ENCODE results near the gene CTSZ.

Gene CTSZ

DNA sequence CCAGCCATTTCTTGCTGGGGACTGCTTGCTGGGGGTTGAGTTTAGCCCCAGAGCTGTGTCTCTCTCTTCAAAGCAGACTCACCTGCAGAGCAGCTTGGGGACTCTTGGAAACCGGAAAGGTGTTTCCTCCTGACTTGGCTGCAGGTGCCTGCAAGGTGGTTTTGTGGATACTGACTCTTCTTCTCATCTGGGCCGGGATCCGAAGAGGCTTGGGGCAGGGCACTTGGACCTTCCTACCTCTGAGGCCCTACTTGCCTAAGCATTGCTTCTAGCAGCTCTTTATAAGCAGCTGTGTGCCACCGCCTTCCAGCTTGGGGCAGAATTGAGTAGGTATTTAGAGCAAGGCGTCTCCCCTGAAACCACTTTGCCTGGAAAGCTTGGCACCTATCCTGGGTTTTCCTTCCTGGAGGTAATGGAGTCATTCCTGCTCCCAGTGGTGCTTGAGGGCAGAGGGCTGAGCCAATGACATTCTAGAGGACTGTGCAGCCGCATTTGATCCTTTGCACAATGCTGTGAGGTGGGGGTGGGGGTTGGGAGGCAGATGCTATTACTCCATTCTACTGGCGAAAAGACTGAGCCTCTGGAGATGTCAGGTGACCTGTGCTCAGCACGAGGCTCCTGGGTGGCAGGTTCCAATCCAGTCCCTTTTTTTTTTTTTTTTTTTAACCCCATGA is 3.4 kb upstream of the CTSZ start:
- no peak overlapping the region for H3K27ac ChIP-seq

DNA sequence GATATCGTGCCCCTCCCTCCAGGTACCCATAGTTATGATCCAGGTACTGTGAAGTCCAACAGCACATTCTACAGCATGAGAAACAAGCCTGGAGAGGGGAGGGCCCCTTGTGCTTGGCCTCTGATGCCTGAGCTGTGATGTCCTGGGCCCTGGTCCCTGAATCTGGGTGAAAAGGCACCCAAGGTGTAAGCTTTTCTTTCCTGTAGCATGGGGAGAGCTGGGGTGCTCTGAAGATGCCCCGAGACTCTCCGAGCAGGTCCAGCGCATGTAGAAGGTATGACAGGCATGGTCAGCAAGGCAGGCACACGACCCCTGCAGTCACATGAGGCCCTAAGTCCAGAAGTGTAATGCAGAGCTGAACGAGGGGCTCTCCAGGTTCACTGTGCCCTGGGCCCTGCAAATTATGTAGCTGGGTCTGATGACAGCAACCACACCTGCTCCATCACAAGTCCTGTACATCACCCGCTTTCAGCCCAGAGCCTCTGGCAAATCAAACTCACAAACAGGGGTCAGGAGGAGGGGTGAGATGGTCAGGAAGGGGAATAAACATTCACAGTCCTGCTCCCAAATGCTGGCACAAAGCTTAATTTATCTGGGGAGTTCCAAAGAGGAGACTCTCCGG is 1.8 kb upstream of the CTSZ start:
- TF ChIP-seq, protein P1, sequence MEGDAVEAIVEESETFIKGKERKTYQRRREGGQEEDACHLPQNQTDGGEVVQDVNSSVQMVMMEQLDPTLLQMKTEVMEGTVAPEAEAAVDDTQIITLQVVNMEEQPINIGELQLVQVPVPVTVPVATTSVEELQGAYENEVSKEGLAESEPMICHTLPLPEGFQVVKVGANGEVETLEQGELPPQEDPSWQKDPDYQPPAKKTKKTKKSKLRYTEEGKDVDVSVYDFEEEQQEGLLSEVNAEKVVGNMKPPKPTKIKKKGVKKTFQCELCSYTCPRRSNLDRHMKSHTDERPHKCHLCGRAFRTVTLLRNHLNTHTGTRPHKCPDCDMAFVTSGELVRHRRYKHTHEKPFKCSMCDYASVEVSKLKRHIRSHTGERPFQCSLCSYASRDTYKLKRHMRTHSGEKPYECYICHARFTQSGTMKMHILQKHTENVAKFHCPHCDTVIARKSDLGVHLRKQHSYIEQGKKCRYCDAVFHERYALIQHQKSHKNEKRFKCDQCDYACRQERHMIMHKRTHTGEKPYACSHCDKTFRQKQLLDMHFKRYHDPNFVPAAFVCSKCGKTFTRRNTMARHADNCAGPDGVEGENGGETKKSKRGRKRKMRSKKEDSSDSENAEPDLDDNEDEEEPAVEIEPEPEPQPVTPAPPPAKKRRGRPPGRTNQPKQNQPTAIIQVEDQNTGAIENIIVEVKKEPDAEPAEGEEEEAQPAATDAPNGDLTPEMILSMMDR (conservative IDR thresholded peaks at IDR 0.05) = no peak
- H3K27ac ChIP-seq = no peak overlapping the region

More for the DNA sequence above, 3.4 kb upstream of the CTSZ start:
- TF ChIP-seq, protein P1 (conservative IDR thresholded peaks at IDR 0.05) = no peak

DNA sequence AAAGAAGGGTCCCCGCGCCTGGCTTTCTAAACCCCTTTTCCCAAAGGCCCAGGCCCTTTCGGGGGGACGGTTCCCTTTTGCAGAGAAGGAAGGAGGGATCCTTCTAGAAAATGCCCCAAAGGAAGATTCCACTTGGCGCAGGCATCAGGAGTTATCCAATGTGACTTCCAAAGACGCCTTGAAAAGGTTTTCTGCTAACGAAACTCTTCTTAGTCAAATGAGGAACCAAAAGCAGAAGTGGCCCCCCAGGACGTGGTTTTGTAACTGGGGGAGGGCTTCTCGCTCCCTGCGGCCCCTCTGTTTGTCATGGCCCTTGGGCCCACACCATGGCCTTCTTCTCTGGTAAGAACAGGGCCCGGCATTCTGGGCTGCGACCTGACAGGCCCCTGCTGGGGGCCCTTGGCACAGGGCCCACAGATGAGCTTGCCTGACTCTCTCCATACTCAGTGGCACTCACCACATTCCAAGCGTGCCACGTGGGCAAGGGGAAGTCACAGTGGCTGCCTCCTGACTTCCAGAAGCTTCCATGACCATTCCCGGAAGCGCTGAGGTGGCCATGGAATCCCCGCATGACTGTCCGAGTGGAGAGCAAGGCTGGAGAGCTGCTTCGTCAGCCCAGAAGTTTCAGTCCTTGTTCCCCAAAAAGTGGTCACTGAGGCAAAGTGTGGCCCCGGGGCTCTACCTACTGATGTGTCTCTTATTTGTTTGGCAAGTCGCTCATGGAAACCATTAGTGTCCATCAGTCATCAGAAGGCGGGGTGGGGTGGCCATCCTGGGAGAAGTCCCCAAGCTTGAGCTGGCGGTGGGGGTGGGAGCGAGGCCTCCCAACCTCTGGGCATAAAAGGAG is 834 bp upstream of the CTSZ start:
- peak overlapping the region; percentile 90; the same call in 1 of the 2 replicates for H3K27ac ChIP-seq
- TF ChIP-seq, protein P1 (conservative IDR thresholded peaks at IDR 0.05) = no peak

DNA sequence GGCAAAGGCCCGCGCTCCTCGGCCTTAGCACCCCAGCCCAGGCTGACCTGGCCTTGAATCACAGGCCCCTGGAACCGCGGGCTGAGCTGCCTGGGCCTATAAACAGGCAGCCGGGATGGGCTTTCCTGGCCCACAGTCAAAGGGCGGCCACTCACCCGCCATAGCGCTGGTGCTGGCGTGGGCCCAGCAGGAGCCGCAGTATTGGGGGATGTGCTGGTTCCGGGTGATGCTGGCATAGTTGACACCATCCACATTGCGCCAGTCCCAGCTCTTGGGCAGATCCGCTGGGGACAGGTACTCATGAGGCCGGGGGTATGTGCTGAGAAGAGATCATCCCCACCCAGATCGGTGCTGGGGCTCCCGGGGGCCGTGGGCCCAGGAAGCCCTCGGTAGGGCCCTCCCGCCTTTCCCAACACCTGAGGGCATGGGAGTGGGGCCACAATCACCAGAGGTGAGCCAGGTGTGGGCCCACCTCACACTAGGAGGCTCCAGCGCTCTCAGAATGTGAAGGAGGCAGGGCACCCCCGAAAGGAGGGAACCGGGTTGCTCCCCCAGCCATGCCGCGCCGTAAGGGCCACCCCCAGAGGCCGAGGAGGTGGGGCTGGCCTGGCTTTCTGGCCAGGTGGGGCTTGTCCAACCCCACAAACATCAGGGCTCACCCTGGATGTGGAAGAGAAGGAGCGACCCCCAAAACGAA is 739 bp downstream of the CTSZ start:
- TF ChIP-seq, protein P1 (conservative IDR thresholded peaks at IDR 0.05) = no peak
- H3K27ac ChIP-seq = peak overlapping the region; percentile 90

DNA sequence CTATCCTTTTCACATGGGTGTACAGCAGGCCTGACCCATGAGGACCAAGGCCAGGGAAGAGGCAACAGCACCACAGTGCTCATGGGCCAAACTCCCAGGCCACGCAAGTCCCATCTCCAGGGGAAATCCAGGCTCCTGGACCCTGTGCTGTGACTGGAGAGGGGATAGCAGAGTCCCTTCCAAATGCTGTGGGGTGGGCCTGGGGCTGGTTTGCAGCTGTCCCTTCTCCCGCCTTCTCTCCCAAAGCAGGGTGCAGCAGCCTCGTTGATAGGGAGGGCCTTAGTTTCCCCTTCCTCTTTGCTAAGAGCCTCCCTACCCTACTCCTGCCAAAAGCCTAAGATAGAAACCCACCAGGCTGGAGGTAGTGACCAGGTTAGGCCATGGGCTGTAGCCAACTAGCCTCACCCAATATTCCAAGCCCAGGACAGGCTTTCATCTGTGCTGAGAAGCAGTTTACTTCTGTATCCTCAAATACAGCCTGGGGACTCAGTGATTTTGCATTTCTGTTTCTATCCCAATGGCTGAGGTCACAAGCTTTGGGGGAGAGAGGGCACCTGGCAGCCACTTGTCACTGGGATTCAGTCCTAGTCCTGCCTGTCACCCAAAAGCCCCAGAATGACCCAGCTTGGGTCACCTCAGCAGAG is 1.4 kb downstream of the CTSZ start:
- TF ChIP-seq, protein P1 (conservative IDR thresholded peaks at IDR 0.05) = no peak
- H3K27ac ChIP-seq = peak overlapping the region; percentile 90; the same call in 1 of the 2 replicates

DNA sequence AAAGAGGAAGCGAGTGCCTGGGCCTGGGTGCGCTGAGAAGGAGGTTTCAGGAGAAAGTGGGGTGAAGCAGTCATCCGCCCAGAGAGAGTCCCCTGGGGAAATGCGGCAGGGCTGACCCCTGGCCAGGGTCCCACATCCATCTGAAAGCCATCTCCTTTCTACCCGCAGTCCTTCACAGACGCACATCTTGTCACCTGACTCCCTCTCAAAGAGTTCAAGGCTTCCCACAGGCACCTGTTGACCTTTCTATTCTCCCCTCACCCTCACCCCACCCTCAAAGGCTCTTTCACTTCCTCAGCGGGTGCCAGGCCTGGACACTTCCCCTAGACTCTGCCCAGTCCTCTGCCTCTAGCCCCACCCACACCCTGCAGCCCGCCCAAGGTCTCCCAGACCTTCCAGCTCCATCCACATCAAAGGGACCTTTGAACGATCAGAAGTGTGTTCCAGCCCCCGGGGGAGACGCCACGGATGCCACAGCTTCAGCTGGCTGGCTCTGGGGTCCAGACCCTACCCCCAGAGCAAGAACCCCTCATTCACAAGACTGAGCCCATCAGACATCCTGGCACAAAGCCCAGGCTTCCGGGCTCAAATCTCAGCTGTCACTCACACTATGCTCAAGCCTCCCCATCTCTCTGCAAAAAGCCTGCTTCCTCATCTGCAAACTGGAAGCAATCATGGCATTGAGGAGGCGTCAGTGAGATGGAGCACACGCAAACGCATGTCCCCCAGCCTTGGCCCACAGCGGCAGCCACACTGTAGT is 2.1 kb downstream of the CTSZ start:
- peak overlapping the region; percentile 90; the same call in 1 of the 2 replicates for H3K27ac ChIP-seq
- TF ChIP-seq, protein P1 (conservative IDR thresholded peaks at IDR 0.05) = no peak

Measured in VCaP (cell line).